GM18909 (cell line): ENCODE measurements around the gene TMIE.

Experiments used
- ATAC-seq: cut with Tn5 transposase; IDR thresholded peaks from one replicate; pipeline ENCODE4 v1.9.1; 2021; ENCODE audit warnings: mild to moderate bottlenecking; ENCODE audit not compliant: unreplicated experiment, poor library complexity

TMIE gene

GRCh38 chr3:46755646-46756045 lies 54.5 kb downstream of the TMIE start:
- no peak for ATAC-seq

GRCh38 chr3:46756642-46757041 lies 55.5 kb downstream of the TMIE start:
- ATAC-seq: no peak

DNA sequence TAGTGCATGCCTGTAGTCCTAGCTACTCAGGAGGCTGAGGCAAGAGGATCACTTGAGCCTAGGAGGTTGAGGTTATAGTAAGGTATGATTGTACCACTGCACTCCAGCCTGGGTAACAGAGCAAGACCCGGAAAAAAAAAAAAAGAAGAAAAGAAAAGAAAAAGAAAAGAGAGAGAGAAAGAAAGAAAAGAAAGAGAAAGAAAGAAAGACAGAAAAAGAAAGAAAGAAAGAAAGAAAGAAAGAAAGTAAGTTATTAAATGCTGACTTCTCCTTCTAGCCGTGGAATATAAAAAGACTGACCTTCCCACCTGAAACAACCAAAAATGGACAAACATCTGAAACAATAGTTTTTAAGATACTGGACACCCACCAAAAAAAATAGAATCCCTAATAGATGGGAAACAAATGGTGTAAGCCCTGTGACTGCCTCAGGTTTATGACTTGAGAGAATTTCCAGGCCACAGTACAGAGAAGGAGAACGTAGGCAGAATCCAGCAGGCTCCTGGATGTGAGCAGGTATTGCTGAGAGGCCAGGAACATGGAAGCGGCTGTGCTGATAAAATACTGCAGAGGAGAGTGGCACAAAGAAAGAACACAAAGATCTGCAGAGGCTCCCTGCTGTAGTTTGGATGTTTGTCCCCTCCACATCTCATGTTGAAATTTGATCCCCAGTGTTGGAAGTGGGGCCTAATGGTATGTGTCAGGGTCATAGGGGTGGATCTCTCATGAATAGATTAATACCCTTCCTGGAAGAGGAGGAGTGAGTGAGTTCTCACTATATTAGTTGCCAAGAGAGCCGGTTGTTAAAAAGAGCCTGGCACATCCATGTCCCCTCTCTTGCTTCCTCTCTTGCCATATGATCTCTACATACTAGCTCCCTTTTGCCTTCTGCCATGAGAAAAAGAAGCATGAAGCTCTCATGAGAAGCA lies 58.3 kb downstream of the TMIE start:
- no peak for ATAC-seq
